OCI-LY1 (cell line): Measurements from ENCODE around the gene MIB2.

Source experiments
- H2AFZ ChIP-seq: fragments of 200-600 bp; sonication (generic), shearing (Covaris generic); 2 replicates; pipeline ENCODE4 v1.6.0; 2014; ENCODE audit warnings: antibody characterized with exemption, mild to moderate bottlenecking, low read length
- H3F3A ChIP-seq: fragments of 200-600 bp; sonication (generic), shearing (Covaris generic); 2 replicates; pipeline ENCODE4 v1.6.0; 2014; ENCODE audit warnings: mild to moderate bottlenecking, antibody characterized with exemption, low read length, moderate library complexity; ENCODE audit not compliant: insufficient read depth
- H3K27ac ChIP-seq: fragments of 200-600 bp; sonication (generic); 2 replicates; pipeline ENCODE4 v1.5.1; 2014; ENCODE audit warnings: low read length, mixed run types, mild to moderate bottlenecking, low read depth; ENCODE audit not compliant: poor library complexity, severe bottlenecking
- H3K27me3 ChIP-seq: fragments of 200-600 bp; sonication (generic); 2 replicates; pipeline ENCODE4 v1.6.0; 2014; ENCODE audit warnings: antibody characterized with exemption, mild to moderate bottlenecking, low read length, moderate library complexity; ENCODE audit not compliant: insufficient read depth
- H3K36me3 ChIP-seq: fragments of 200-600 bp; sonication (generic); 2 replicates; pipeline ENCODE4 v1.6.1; 2014; ENCODE audit warnings: mild to moderate bottlenecking, antibody characterized with exemption, low read length, moderate library complexity, mixed read lengths; ENCODE audit not compliant: insufficient read depth
- H3K4me1 ChIP-seq: fragments of 200-600 bp; sonication (generic); 2 replicates; pipeline ENCODE4 v1.5.1; 2014; ENCODE audit warnings: mild to moderate bottlenecking, low read length, moderate library complexity; ENCODE audit not compliant: insufficient read depth, severe bottlenecking
- H3K4me2 ChIP-seq: fragments of 200-600 bp; sonication (generic), shearing (Covaris generic); 2 replicates; pipeline ENCODE4 v1.6.1; 2014; ENCODE audit warnings: low read length
- H3K4me3 ChIP-seq: fragments of 200-600 bp; sonication (generic); 2 replicates; pipeline ENCODE4 v1.5.1; 2014; ENCODE audit warnings: low read length, low read depth, mild to moderate bottlenecking, mixed read lengths; ENCODE audit not compliant: poor library complexity, severe bottlenecking
- H3K79me2 ChIP-seq: fragments of 200-600 bp; shearing (Covaris generic); 2 replicates; pipeline ENCODE4 v1.6.1; 2016; ENCODE audit warnings: mixed run types, low read length, mixed read lengths; ENCODE audit not compliant: insufficient read depth
- H3K9ac ChIP-seq: fragments of 200-600 bp; sonication (generic), shearing (Covaris generic); 2 replicates; pipeline ENCODE4 v1.6.1; 2014; ENCODE audit warnings: mild to moderate bottlenecking, low read length, mixed read lengths
- H3K9me2 ChIP-seq: fragments of 200-600 bp; sonication (generic), shearing (Covaris generic); 2 replicates; pipeline ENCODE4 v1.6.1; 2014; ENCODE audit warnings: low read depth, mild to moderate bottlenecking, low read length, mixed read lengths
- H3K9me3 ChIP-seq: fragments of 200-600 bp; shearing (Covaris generic); 2 replicates; pipeline ENCODE4 v1.6.1; 2014; ENCODE audit warnings: low read length, mixed read lengths
- H4K20me1 ChIP-seq: fragments of 200-600 bp; sonication (generic), shearing (Covaris generic); 2 replicates; pipeline ENCODE4 v1.6.0; 2016; ENCODE audit warnings: mild to moderate bottlenecking, low read length; ENCODE audit not compliant: insufficient read depth
- EZH2 ChIP-seq: fragments of 200-600 bp; sonication (generic), shearing (Covaris generic); IDR thresholded peaks from 2 replicates; pipeline ENCODE4 v1.8.0; 2017; ENCODE audit warnings: borderline replicate concordance, mixed run types, mild to moderate bottlenecking, antibody characterized with exemption, low read length, moderate library complexity, mixed read lengths
- TF ChIP-seq, protein P1 (sequence below): fragments of 200-600 bp; sonication (generic), shearing (Covaris generic); IDR thresholded peaks from 2 replicates; pipeline ENCODE4 v1.5.1; 2017; ENCODE audit warnings: mild to moderate bottlenecking, antibody characterized with exemption, low read length, moderate library complexity, mixed read lengths

The MIB2 gene

DNA sequence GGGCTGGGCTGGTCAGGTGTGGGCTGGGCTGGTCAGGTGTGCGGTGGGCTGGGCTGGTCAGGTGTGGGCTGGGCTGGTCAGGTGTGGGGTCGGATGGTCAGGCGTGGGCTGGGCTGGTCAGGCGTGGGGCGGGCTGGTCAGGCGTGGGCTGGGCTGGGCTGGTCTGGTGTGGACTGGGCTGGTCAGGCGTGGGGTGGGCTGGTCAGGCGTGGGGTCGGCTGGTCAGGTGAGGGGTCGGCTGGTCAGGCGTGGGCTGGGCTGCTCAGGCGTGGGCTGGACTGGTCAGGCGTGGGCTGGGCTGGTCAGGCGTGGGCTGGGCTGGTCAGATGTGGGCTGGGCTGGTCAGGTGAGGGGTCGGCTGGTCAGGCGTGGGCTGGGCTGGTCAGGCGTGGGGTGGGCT is 9.6 kb upstream of the MIB2 start:
- Histone ChIP-seq H3K4me1 (peaks cover 13% of the 10 kb centered on the region), H3K36me3 (no peaks in the 10 kb centered on the region)
- TF ChIP-seq EZH2, result no peak
- TF ChIP-seq, protein P1, sequence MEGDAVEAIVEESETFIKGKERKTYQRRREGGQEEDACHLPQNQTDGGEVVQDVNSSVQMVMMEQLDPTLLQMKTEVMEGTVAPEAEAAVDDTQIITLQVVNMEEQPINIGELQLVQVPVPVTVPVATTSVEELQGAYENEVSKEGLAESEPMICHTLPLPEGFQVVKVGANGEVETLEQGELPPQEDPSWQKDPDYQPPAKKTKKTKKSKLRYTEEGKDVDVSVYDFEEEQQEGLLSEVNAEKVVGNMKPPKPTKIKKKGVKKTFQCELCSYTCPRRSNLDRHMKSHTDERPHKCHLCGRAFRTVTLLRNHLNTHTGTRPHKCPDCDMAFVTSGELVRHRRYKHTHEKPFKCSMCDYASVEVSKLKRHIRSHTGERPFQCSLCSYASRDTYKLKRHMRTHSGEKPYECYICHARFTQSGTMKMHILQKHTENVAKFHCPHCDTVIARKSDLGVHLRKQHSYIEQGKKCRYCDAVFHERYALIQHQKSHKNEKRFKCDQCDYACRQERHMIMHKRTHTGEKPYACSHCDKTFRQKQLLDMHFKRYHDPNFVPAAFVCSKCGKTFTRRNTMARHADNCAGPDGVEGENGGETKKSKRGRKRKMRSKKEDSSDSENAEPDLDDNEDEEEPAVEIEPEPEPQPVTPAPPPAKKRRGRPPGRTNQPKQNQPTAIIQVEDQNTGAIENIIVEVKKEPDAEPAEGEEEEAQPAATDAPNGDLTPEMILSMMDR, result no peak

DNA sequence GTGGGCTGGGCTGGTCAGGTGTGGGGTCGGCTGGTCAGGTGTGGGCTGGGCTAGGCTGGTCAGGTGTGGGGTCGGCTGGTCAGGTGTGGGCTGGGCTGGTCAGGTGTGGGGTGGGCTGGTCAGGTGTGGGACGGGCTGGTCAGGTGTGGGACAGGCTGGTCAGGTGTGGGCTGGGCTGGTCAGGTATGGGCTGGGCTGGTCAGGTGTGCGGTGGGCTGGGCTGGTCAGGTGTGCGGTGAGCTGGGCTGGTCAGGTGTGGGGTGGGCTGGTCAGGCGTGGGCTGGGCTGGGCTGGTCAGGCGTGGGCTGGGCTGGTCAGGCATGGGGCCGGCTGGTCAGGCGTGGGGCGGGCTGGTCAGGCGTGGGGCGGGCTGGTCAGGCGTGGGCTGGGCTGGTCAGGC is 9.1 kb upstream of the MIB2 start:
- H2AFZ ChIP-seq, result no peak overlapping the region
- no peaks in the 10 kb centered on the region for H3F3A ChIP-seq
- H3K4me1 ChIP-seq, result peaks cover 13% of the 10 kb centered on the region

More for the DNA sequence above, 9.6 kb upstream of the MIB2 start:
- Histone ChIP-seq H3K79me2 (no peaks in the 10 kb centered on the region), H4K20me1 (no peaks in the 10 kb centered on the region), H3K4me2 (no peak overlapping the region), H2AFZ (no peak overlapping the region), H3K4me3 (no peak overlapping the region), H3K9ac (no peak overlapping the region), H3K9me2 (no peaks in the 10 kb centered on the region), H3F3A (no peaks in the 10 kb centered on the region), H3K27me3 (no peaks in the 10 kb centered on the region), H3K27ac (no peak overlapping the region), H3K9me3 (no peaks in the 10 kb centered on the region)

DNA sequence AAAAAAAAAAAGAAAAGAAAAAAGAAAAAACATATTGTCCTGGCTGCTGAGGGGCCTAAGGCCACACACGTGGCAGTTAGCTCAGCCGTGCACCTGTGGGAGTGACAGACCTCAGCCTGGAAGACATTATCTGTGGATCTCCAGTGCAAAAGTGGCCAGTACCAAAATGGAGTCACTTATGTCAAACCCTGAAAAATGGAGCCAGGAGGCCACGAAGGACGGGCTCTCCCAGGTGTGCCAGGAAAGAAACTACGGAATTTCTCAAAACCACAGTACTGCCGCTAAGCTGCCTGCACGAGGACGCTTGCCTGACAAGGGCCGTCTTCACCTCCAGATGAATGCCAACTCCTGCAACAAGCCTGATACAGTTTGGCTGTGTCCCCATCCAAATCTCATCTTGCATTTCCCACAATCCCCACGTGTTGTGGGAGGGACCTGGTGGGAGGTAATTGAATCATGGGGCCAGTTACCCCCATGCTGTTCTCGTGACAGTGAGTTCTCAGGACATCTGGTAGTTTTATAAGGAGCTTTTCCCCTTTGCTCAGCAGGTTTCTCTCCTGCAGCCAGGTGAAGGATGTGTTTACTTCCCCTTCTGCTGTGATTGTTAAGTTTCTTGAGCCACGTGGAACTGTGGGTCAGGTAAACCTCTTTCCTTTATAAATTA is 5.3 kb upstream of the MIB2 start:
- Histone ChIP-seq H3K4me2 (no peak overlapping the region), H3K4me1 (peaks cover 28% of the 10 kb centered on the region), H3K27me3 (no peaks in the 10 kb centered on the region), H3F3A (no peaks in the 10 kb centered on the region), H3K9me3 (no peaks in the 10 kb centered on the region), H4K20me1 (no peaks in the 10 kb centered on the region), H3K79me2 (no peaks in the 10 kb centered on the region), H3K27ac (no peak overlapping the region), H3K36me3 (no peaks in the 10 kb centered on the region), H3K9me2 (no peaks in the 10 kb centered on the region), H2AFZ (no peak overlapping the region), H3K9ac (no peak overlapping the region), H3K4me3 (no peak overlapping the region)
- TF ChIP-seq, protein P1, result no peak
- TF ChIP-seq EZH2, result no peak

More for the DNA sequence above, 9.1 kb upstream of the MIB2 start:
- H3K27ac ChIP-seq, result no peak overlapping the region
- H3K4me3 ChIP-seq, result no peak overlapping the region
- TF ChIP-seq, protein P1, result no peak
- TF ChIP-seq EZH2, result no peak
- H3K27me3 ChIP-seq, result no peaks in the 10 kb centered on the region
- no peak overlapping the region for H3K4me2 ChIP-seq
- no peaks in the 10 kb centered on the region for H3K9me3 ChIP-seq
- no peak overlapping the region for H3K9ac ChIP-seq
- no peaks in the 10 kb centered on the region for H3K9me2 ChIP-seq
- no peaks in the 10 kb centered on the region for H3K79me2 ChIP-seq
- no peaks in the 10 kb centered on the region for H3K36me3 ChIP-seq
- no peaks in the 10 kb centered on the region for H4K20me1 ChIP-seq
